GM13977 (cell line): Measurements from ENCODE around the gene TMEM214.

ENCODE experiments used
- DNase-seq: peaks from one replicate; pipeline ENCODE4 v3.0.0; 2012; ENCODE audit warnings: low spot score
- in situ Hi-C: fragments of 300-500 bp; cut with MboI; formaldehyde crosslinking; loops from one replicate; pipeline ENCODE4 v1.12.0; 2022; ENCODE audit warnings: low sequenced_read_pairs, low pct_unique_long_range_greater_than_20kb, mixed read lengths, inconsistent platforms; ENCODE audit not compliant: unreplicated experiment
- TF ChIP-seq, protein P1 (sequence below): IDR thresholded peaks from 2 replicates; pipeline ENCODE4 v1.5.1; 2012; ENCODE audit warnings: mild to moderate bottlenecking, control low read depth; ENCODE audit not compliant: insufficient read depth; ENCODE audit errors: extremely low read depth, missing control alignments

The TMEM214 gene

GRCh38 chr2:27001950-27002349 lies 30.8 kb upstream of the TMEM214 start:
- DNase-seq = no peak
- TF ChIP-seq, protein P1, sequence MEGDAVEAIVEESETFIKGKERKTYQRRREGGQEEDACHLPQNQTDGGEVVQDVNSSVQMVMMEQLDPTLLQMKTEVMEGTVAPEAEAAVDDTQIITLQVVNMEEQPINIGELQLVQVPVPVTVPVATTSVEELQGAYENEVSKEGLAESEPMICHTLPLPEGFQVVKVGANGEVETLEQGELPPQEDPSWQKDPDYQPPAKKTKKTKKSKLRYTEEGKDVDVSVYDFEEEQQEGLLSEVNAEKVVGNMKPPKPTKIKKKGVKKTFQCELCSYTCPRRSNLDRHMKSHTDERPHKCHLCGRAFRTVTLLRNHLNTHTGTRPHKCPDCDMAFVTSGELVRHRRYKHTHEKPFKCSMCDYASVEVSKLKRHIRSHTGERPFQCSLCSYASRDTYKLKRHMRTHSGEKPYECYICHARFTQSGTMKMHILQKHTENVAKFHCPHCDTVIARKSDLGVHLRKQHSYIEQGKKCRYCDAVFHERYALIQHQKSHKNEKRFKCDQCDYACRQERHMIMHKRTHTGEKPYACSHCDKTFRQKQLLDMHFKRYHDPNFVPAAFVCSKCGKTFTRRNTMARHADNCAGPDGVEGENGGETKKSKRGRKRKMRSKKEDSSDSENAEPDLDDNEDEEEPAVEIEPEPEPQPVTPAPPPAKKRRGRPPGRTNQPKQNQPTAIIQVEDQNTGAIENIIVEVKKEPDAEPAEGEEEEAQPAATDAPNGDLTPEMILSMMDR = no peak

GRCh38 chr2:27003007-27003406 lies 29.8 kb upstream of the TMEM214 start:
- no peak for DNase-seq
- TF ChIP-seq, protein P1 = no peak
- in situ Hi-C loops = no loop called here

More at GRCh38 chr2:27001950-27002349, 30.8 kb upstream of the TMEM214 start:
- in situ Hi-C loops = no loop called here

- TF ChIP-seq, protein P1 = no peak
- in situ Hi-C loops = no loop called here
- no peak for DNase-seq
These were observed 28.9 kb upstream of the TMEM214 start for GRCh38 chr2:27003857-27004256.

DNA sequence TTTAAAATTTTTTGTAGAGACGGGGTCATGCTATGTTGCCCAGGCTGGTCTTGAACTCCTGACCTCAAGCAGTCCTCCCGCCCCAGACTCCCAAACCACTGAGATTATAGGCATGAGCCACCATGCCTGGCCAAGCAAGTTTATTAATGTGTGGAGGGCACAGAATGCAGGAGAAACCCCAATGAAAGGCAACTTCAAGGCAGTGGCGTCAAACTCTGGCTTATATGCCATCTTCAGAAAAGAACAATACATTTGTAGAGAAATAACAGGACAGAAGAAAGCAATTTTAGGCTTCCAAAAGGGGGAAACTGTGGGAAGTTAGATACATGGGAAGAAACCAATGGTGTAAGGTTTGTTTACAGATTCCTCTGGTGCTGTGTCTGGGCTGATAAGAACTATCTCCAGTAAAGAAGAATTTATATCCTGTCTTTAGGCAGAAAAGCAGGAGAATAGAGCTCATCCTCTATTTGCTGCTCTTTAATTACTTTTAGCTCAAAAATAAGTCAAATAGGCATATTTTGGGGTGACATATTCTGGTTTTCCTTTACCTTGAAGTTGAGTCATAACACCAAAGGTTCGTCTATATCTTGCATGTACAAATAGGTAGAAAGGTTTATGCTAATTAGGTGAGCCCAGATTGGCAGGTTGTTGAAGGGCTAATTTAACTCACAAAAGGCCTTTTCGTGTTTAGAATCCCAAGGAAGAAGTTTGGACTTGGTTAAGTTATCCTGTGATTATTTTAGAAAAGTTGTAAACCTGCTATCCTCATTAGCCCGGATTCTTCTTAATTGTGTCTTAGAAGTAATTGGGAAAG lies 26.0 kb upstream of the TMEM214 start:
- in situ Hi-C loops = no loop called here
- DNase-seq = no peak
- TF ChIP-seq, protein P1 = no peak

DNA sequence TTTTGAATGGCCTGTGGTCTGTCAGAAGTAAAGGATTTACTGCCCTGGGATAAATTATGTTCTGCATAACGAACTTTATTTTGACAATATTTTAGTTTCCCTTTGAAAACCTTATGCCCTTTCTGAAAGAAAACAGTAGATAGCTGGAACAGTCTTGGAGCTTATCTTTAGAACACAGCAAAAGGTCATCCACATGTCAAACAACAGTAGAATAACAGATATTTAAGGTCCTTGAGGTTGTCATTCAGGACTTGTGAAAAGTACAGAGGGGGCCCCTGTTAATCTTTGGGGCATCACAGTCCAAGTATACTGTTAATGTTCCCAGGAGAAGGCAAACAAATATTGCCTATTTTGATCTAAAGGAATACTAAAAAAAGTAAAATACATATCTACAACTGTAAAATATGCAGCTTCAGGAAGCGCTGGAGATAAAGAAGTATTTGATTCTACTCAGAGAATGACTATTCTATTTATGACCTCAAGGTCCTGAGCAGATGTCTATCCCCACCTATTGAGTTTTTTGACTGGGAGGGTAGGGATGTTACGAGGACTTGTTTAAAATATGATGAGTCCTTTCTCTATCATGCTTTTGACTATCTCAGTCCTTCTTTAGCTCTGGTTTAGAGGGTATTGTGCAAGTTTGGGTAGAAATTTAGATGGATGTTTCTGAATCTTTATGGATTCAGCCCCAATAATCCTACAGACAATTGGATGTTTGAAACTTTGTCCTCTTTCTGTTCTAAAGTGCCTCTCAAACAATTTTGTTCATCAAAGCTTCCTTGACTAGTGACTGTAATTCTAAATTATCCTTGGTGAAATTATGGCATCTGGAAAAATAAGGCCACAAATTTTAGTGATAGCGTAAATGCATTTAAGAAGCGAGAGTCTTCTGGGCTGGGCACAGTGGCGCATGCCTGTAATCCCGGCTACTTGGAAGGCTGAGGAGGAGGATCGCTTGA lies 25.1 kb upstream of the TMEM214 start:
- TF ChIP-seq, protein P1 = no peak
- DNase-seq = no peak
- in situ Hi-C loops = no loop called here

DNA sequence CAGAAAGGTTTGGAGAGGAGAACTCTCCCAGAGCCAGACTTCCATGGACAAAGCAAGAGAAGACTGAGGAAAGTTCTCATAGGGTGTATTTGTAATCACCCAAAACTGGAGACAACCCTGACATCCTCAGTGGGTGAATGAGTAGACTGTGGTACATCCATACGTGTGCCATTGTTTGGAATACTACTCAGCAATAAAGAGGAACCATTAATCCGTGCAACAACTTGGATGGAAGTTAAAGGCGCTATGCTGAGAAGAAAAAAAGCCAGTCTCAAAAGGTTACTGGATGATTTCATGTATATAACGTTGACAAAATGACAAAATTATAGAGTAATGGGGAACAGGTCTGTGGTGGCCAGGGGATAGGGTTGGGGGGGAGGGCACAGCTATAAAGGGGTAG lies 24.1 kb upstream of the TMEM214 start:
- TF ChIP-seq, protein P1 = no peak
- in situ Hi-C loops = no loop called here
- DNase-seq = no peak
